ENCODE measurements around the gene COL4A2. TPM values are rescaled to one million over a fixed set of nuclear protein-coding genes. Genes with fewer than 3 reads are reported as not detected.

COL4A2 gene
- total RNA-seq, 1 experiment from 2014 or later, result 66.0 TPM

GRCh38 chr13:110468986-110469495, 162.0 kb downstream of the COL4A2 start:
- CTCF ChIA-PET, result interaction anchor here (1.3 kb wide), 1 partner anchor 13 kb away, joined by 5 read pairs; no protein-coding TSS in a partner anchor
- Mint-ChIP-seq H3K4me1 (ENCODE audit: insufficient read depth, unreplicated experiment) (no peaks in the 10 kb centered on the region), H3K27ac (ENCODE audit: low read depth, unreplicated experiment) (no peak overlapping the region), H3K9me3 (ENCODE audit: unreplicated experiment) (no peaks in the 10 kb centered on the region), H3K4me3 (ENCODE audit: unreplicated experiment) (no peak overlapping the region), H3K36me3 (ENCODE audit: insufficient read depth, unreplicated experiment) (no peaks in the 10 kb centered on the region), H3K27me3 (ENCODE audit: insufficient read depth, unreplicated experiment) (no peaks in the 10 kb centered on the region)
- no peak for TF ChIP-seq CTCF (IDR thresholded peaks at IDR 0.05; ENCODE audit: unreplicated experiment)
- intact Hi-C loops (cut with micrococcal nuclease), result no loop called here
- POLR2A ChIA-PET, result no interaction called here
- no TSS peak for BruUV-seq (replicated peaks)
- no peak for DNase-seq (ENCODE audit: unreplicated experiment)

GRCh38 chr13:110469597-110469996, 162.5 kb downstream of the COL4A2 start:
- no TSS peak for BruUV-seq (replicated peaks)
- Mint-ChIP-seq H3K9me3 (ENCODE audit: unreplicated experiment) (no peaks in the 10 kb centered on the region), H3K36me3 (ENCODE audit: insufficient read depth, unreplicated experiment) (no peaks in the 10 kb centered on the region), H3K4me1 (ENCODE audit: insufficient read depth, unreplicated experiment) (no peaks in the 10 kb centered on the region), H3K4me3 (ENCODE audit: unreplicated experiment) (no peak overlapping the region), H3K27me3 (ENCODE audit: insufficient read depth, unreplicated experiment) (no peaks in the 10 kb centered on the region), H3K27ac (ENCODE audit: low read depth, unreplicated experiment) (no peak overlapping the region)
- no peak for DNase-seq (ENCODE audit: unreplicated experiment)
- ChIA-PET CTCF (interaction anchor here (1.3 kb wide), 1 partner anchor 14 kb away, joined by 5 read pairs; no protein-coding TSS in a partner anchor), POLR2A (no interaction called here)
- no peak for TF ChIP-seq CTCF (IDR thresholded peaks at IDR 0.05; ENCODE audit: unreplicated experiment)
- intact Hi-C loops (cut with micrococcal nuclease), result no loop called here

GRCh38 chr13:110470272-110471009, 163.4 kb downstream of the COL4A2 start:
- TF ChIP-seq CTCF (IDR thresholded peaks at IDR 0.05; ENCODE audit: unreplicated experiment), result no peak
- no peaks in the 10 kb centered on the region for H3K9me3 Mint-ChIP-seq (ENCODE audit: unreplicated experiment)
- no peak overlapping the region for H3K4me3 Mint-ChIP-seq (ENCODE audit: unreplicated experiment)
- intact Hi-C loops (cut with micrococcal nuclease), result no loop called here
- BruUV-seq (replicated peaks), result no TSS peak
- CTCF ChIA-PET, result no interaction called here
- no peaks in the 10 kb centered on the region for H3K27me3 Mint-ChIP-seq (ENCODE audit: insufficient read depth, unreplicated experiment)
- POLR2A ChIA-PET, result no interaction called here
- DNase-seq (ENCODE audit: unreplicated experiment), result no peak
- no peaks in the 10 kb centered on the region for H3K4me1 Mint-ChIP-seq (ENCODE audit: insufficient read depth, unreplicated experiment)
- H3K27ac Mint-ChIP-seq (ENCODE audit: low read depth, unreplicated experiment), result no peak overlapping the region
- no peaks in the 10 kb centered on the region for H3K36me3 Mint-ChIP-seq (ENCODE audit: insufficient read depth, unreplicated experiment)

- CTCF ChIA-PET, result interaction anchor here (1.2 kb wide), 1 partner anchor 15 kb away, joined by 3 read pairs; no protein-coding TSS in a partner anchor
- Mint-ChIP-seq H3K4me3 (ENCODE audit: unreplicated experiment) (no peak overlapping the region), H3K27ac (ENCODE audit: low read depth, unreplicated experiment) (no peak overlapping the region), H3K27me3 (ENCODE audit: insufficient read depth, unreplicated experiment) (no peaks in the 10 kb centered on the region), H3K4me1 (ENCODE audit: insufficient read depth, unreplicated experiment) (no peaks in the 10 kb centered on the region), H3K36me3 (ENCODE audit: insufficient read depth, unreplicated experiment) (peaks cover 5% of the 10 kb centered on the region), H3K9me3 (ENCODE audit: unreplicated experiment) (no peaks in the 10 kb centered on the region)
- TF ChIP-seq CTCF (IDR thresholded peaks at IDR 0.05; ENCODE audit: unreplicated experiment), result no peak
- intact Hi-C loops (cut with micrococcal nuclease), result no loop called here
- no peak for DNase-seq (ENCODE audit: unreplicated experiment)
- POLR2A ChIA-PET, result no interaction called here
- no TSS peak for BruUV-seq (replicated peaks)
Observed at GRCh38 chr13:110471156-110471832, 164.2 kb downstream of the COL4A2 start.
